OCI-LY1 (cell line): ENCODE measurements around the gene RAB36.

Experiments
- H2AFZ ChIP-seq: fragments of 200-600 bp; sonication (generic), shearing (Covaris generic); 2 replicates; pipeline ENCODE4 v1.6.0; 2014; ENCODE audit warnings: antibody characterized with exemption, mild to moderate bottlenecking, low read length
- H3F3A ChIP-seq: fragments of 200-600 bp; sonication (generic), shearing (Covaris generic); 2 replicates; pipeline ENCODE4 v1.6.0; 2014; ENCODE audit warnings: mild to moderate bottlenecking, antibody characterized with exemption, low read length, moderate library complexity; ENCODE audit not compliant: insufficient read depth
- H3K27ac ChIP-seq: fragments of 200-600 bp; sonication (generic); 2 replicates; pipeline ENCODE4 v1.5.1; 2014; ENCODE audit warnings: low read length, mixed run types, mild to moderate bottlenecking, low read depth; ENCODE audit not compliant: poor library complexity, severe bottlenecking
- H3K27me3 ChIP-seq: fragments of 200-600 bp; sonication (generic); 2 replicates; pipeline ENCODE4 v1.6.0; 2014; ENCODE audit warnings: antibody characterized with exemption, mild to moderate bottlenecking, low read length, moderate library complexity; ENCODE audit not compliant: insufficient read depth
- H3K36me3 ChIP-seq: fragments of 200-600 bp; sonication (generic); 2 replicates; pipeline ENCODE4 v1.6.1; 2014; ENCODE audit warnings: mild to moderate bottlenecking, antibody characterized with exemption, low read length, moderate library complexity, mixed read lengths; ENCODE audit not compliant: insufficient read depth
- H3K4me1 ChIP-seq: fragments of 200-600 bp; sonication (generic); 2 replicates; pipeline ENCODE4 v1.5.1; 2014; ENCODE audit warnings: mild to moderate bottlenecking, low read length, moderate library complexity; ENCODE audit not compliant: insufficient read depth, severe bottlenecking
- H3K4me2 ChIP-seq: fragments of 200-600 bp; sonication (generic), shearing (Covaris generic); 2 replicates; pipeline ENCODE4 v1.6.1; 2014; ENCODE audit warnings: low read length
- H3K4me3 ChIP-seq: fragments of 200-600 bp; sonication (generic); 2 replicates; pipeline ENCODE4 v1.5.1; 2014; ENCODE audit warnings: low read length, low read depth, mild to moderate bottlenecking, mixed read lengths; ENCODE audit not compliant: poor library complexity, severe bottlenecking
- H3K79me2 ChIP-seq: fragments of 200-600 bp; shearing (Covaris generic); 2 replicates; pipeline ENCODE4 v1.6.1; 2016; ENCODE audit warnings: mixed run types, low read length, mixed read lengths; ENCODE audit not compliant: insufficient read depth
- H3K9ac ChIP-seq: fragments of 200-600 bp; sonication (generic), shearing (Covaris generic); 2 replicates; pipeline ENCODE4 v1.6.1; 2014; ENCODE audit warnings: mild to moderate bottlenecking, low read length, mixed read lengths
- H3K9me2 ChIP-seq: fragments of 200-600 bp; sonication (generic), shearing (Covaris generic); 2 replicates; pipeline ENCODE4 v1.6.1; 2014; ENCODE audit warnings: low read depth, mild to moderate bottlenecking, low read length, mixed read lengths
- H3K9me3 ChIP-seq: fragments of 200-600 bp; shearing (Covaris generic); 2 replicates; pipeline ENCODE4 v1.6.1; 2014; ENCODE audit warnings: low read length, mixed read lengths
- H4K20me1 ChIP-seq: fragments of 200-600 bp; sonication (generic), shearing (Covaris generic); 2 replicates; pipeline ENCODE4 v1.6.0; 2016; ENCODE audit warnings: mild to moderate bottlenecking, low read length; ENCODE audit not compliant: insufficient read depth
- EZH2 ChIP-seq: fragments of 200-600 bp; sonication (generic), shearing (Covaris generic); IDR thresholded peaks from 2 replicates; pipeline ENCODE4 v1.8.0; 2017; ENCODE audit warnings: borderline replicate concordance, mixed run types, mild to moderate bottlenecking, antibody characterized with exemption, low read length, moderate library complexity, mixed read lengths
- TF ChIP-seq, protein P1 (sequence below): fragments of 200-600 bp; sonication (generic), shearing (Covaris generic); IDR thresholded peaks from 2 replicates; pipeline ENCODE4 v1.5.1; 2017; ENCODE audit warnings: mild to moderate bottlenecking, antibody characterized with exemption, low read length, moderate library complexity, mixed read lengths

RAB36 gene

DNA sequence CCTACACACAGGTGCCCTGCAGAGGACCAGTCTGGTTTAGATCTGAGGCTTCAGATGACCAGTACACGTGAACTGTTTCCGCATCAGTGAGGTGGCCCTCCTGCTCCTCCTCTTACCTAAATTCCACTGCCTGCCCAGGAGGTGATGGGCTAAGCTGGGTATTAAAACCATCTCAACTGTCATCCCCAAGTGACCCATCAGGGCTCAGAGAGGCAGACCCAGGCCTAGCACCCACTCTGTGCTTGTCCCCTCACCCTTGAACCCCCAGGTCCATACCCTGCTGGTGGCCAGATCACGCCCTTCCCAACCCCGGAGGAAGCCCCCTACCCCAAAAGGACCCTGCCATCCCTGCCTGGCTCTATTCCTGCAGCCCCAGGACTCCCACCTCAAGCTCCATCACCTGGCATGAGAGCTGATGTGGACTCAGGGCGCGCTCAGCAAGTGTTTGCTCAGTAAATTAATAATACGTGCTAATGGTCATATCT is 24.8 kb upstream of the RAB36 start:
- TF ChIP-seq EZH2, result no peak
- TF ChIP-seq, protein P1, sequence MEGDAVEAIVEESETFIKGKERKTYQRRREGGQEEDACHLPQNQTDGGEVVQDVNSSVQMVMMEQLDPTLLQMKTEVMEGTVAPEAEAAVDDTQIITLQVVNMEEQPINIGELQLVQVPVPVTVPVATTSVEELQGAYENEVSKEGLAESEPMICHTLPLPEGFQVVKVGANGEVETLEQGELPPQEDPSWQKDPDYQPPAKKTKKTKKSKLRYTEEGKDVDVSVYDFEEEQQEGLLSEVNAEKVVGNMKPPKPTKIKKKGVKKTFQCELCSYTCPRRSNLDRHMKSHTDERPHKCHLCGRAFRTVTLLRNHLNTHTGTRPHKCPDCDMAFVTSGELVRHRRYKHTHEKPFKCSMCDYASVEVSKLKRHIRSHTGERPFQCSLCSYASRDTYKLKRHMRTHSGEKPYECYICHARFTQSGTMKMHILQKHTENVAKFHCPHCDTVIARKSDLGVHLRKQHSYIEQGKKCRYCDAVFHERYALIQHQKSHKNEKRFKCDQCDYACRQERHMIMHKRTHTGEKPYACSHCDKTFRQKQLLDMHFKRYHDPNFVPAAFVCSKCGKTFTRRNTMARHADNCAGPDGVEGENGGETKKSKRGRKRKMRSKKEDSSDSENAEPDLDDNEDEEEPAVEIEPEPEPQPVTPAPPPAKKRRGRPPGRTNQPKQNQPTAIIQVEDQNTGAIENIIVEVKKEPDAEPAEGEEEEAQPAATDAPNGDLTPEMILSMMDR, result no peak

DNA sequence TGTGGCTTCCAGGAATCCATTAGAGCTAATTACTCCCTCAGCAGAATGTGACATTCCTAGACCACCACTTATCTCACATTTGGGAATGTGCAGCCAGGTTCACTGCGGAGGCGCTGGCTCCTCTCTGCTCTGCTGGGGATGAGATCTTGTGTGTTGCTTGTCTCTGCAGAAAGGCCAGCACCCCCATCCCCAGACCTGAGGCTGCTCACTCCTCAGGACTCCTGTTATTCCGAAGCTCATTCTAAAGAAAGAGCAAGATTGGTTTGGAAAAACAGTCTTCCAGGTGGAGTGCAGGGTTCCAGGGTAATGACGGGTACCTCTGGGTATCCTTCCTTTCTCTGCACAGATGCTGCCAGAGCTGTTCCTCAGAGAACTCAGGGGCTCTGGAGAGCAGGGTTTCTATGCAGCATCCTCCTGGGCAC is 24.3 kb upstream of the RAB36 start:
- H4K20me1 ChIP-seq, result no peaks in the 10 kb centered on the region
- no peaks in the 10 kb centered on the region for H3K36me3 ChIP-seq
- peaks cover 5% of the 10 kb centered on the region for H3K4me1 ChIP-seq
- no peak overlapping the region for H2AFZ ChIP-seq
- H3K27me3 ChIP-seq, result no peaks in the 10 kb centered on the region
- no peaks in the 10 kb centered on the region for H3K9me3 ChIP-seq
- H3K4me3 ChIP-seq, result no peak overlapping the region
- no peak for TF ChIP-seq EZH2
- TF ChIP-seq, protein P1, result no peak
- H3K4me2 ChIP-seq, result no peak overlapping the region
- no peaks in the 10 kb centered on the region for H3F3A ChIP-seq
- H3K9ac ChIP-seq, result no peak overlapping the region
- H3K79me2 ChIP-seq, result no peaks in the 10 kb centered on the region
- H3K9me2 ChIP-seq, result no peaks in the 10 kb centered on the region
- no peak overlapping the region for H3K27ac ChIP-seq

More for the DNA sequence above, 24.8 kb upstream of the RAB36 start:
- no peak overlapping the region for H3K4me3 ChIP-seq
- H2AFZ ChIP-seq, result no peak overlapping the region
- H3K27ac ChIP-seq, result no peak overlapping the region
- H3K4me1 ChIP-seq, result peaks cover 5% of the 10 kb centered on the region
- no peak overlapping the region for H3K9ac ChIP-seq
- no peaks in the 10 kb centered on the region for H4K20me1 ChIP-seq
- no peak overlapping the region for H3K4me2 ChIP-seq
- no peaks in the 10 kb centered on the region for H3K9me2 ChIP-seq
- no peaks in the 10 kb centered on the region for H3K79me2 ChIP-seq
- no peaks in the 10 kb centered on the region for H3K36me3 ChIP-seq
- no peaks in the 10 kb centered on the region for H3K9me3 ChIP-seq
- no peaks in the 10 kb centered on the region for H3F3A ChIP-seq
- H3K27me3 ChIP-seq, result no peaks in the 10 kb centered on the region

DNA sequence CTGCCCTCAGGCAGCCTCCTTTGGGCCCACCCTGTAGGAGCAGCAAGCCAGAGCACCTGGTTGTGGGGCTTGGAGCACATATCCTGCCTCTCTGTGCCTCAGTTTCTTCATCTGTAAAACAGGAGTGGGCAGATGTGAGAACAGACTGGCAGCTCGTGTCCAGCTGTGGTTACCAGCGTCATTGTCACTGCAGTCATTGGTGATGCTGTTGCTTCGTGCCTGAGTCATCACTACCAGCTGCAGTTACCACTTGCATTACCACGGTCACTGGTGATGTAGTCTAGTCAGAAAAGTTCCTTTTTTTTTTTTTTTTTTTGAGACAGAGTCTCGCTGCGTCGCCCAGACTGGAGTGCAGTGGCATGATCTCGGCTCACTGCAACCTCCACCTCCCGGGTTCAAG is 23.9 kb upstream of the RAB36 start:
- no peaks in the 10 kb centered on the region for H3F3A ChIP-seq
- no peaks in the 10 kb centered on the region for H4K20me1 ChIP-seq
- no peak overlapping the region for H2AFZ ChIP-seq
- no peak overlapping the region for H3K9ac ChIP-seq
- no peak for TF ChIP-seq EZH2
- TF ChIP-seq, protein P1, result no peak
- H3K36me3 ChIP-seq, result no peaks in the 10 kb centered on the region
- H3K9me2 ChIP-seq, result no peaks in the 10 kb centered on the region
- no peak overlapping the region for H3K27ac ChIP-seq
- no peak overlapping the region for H3K4me2 ChIP-seq
- H3K9me3 ChIP-seq, result no peaks in the 10 kb centered on the region
- no peaks in the 10 kb centered on the region for H3K79me2 ChIP-seq
- H3K4me1 ChIP-seq, result peaks cover 5% of the 10 kb centered on the region
- H3K4me3 ChIP-seq, result no peak overlapping the region
- no peaks in the 10 kb centered on the region for H3K27me3 ChIP-seq
